Measurements from ENCODE around the gene NYAP1.
A peak's percentile ranks its signal among the peaks of the same experiment; 100 is the strongest.

NYAP1 gene

GRCh38 chr7:100435401-100436304 is 48.1 kb upstream of the NYAP1 start (continued):
- TF ChIP-seq ZNF26 (tag by site-specific recombination; IDR thresholded peaks at IDR 0.05) (no peak), PRDM2 (tag by site-specific recombination; IDR thresholded peaks at IDR 0.05; ENCODE audit: borderline replicate concordance) (no peak), ZNF302 (tag by site-specific recombination; IDR thresholded peaks at IDR 0.05; ENCODE audit: low read depth) (no peak), ZNF280D (tag by site-specific recombination; IDR thresholded peaks at IDR 0.05) (no peak), TSHZ1 (tag by site-specific recombination; IDR thresholded peaks at IDR 0.05; ENCODE audit: borderline replicate concordance) (no peak), ZNF138 (tag by site-specific recombination; IDR thresholded peaks at IDR 0.05; ENCODE audit: borderline replicate concordance) (no peak), SCRT2 (tag by site-specific recombination; IDR thresholded peaks at IDR 0.05) (peak; percentile 72), ZBTB49 (tag by site-specific recombination; IDR thresholded peaks at IDR 0.05; ENCODE audit: low read depth) (no peak), ZNF266 (tag by site-specific recombination; IDR thresholded peaks at IDR 0.05; ENCODE audit: low read depth) (no peak), ZNF223 (tag by site-specific recombination; IDR thresholded peaks at IDR 0.05) (no peak), ZXDB (tag by site-specific recombination; IDR thresholded peaks at IDR 0.05) (peak; percentile 37), ZNF654 (tag by site-specific recombination; IDR thresholded peaks at IDR 0.05; ENCODE audit: low read depth) (no peak), KLF17 (tag by site-specific recombination; IDR thresholded peaks at IDR 0.05) (peak; percentile 27; the same call in 1 of the 2 replicates), ZNF324 (tag by site-specific recombination; IDR thresholded peaks at IDR 0.05) (no peak), ZNF571 (tag by site-specific recombination; IDR thresholded peaks at IDR 0.05) (no peak), INSM2 (tag by site-specific recombination; IDR thresholded peaks at IDR 0.05) (peak; percentile 16; the same call in 1 of the 2 replicates)
